ENCODE results near the gene GPR183. TPM values are rescaled to one million over a fixed set of nuclear protein-coding genes. Genes with fewer than 3 reads are reported as not detected.
"Not testable (repeated sequence)": the region's sequence is repeated elsewhere in the genome, so short reads cannot be mapped to it uniquely, and the experiment has no call there.

The GPR183 gene
- polyA plus RNA-seq, 3 donors from 2014 or later, result 63.2 to 154 (median 87.1) TPM

DNA sequence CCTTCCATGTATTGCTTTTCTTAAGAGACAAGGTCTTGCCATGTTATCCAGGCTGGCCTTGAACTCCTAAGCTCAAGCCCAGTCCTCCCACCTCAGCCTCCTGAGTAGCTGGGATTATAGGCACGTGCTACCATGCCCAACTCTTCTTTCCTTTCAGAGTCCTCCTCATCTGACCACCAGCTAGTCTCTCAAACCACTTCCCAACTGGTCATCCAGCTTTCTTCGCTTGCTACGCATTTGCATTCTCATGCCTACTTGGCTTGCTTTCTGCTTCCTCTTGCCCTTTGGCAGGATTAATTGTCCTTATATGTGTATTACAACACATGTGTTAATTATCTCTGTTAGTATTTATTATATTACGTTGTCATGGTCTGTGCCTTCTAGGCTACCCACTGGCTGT, 55.3 kb downstream of the GPR183 start:
- H3K36me3 Mint-ChIP-seq, result peaks cover 31 to 42% (median 36%) of the 10 kb centered on the region in 3 donors
- peaks cover 49 to 78% of the 10 kb centered on the region in 2 donors for H3K4me1 Mint-ChIP-seq
- H3K4me3 Mint-ChIP-seq, result peak overlapping the region in 1 of 5 donors; percentile 12
- no peaks in the 10 kb centered on the region for H3K9me3 Mint-ChIP-seq
- H3K27ac Mint-ChIP-seq, result peak overlapping the region in 5 of 6 donors; percentile 15 to 71 (median 44)
- H3K27me3 Mint-ChIP-seq (ENCODE audit: low read depth in 3 of 3), result peaks cover 0 to 2% (median 2%) of the 10 kb centered on the region in 3 donors
- DNase-seq, result no peak

DNA sequence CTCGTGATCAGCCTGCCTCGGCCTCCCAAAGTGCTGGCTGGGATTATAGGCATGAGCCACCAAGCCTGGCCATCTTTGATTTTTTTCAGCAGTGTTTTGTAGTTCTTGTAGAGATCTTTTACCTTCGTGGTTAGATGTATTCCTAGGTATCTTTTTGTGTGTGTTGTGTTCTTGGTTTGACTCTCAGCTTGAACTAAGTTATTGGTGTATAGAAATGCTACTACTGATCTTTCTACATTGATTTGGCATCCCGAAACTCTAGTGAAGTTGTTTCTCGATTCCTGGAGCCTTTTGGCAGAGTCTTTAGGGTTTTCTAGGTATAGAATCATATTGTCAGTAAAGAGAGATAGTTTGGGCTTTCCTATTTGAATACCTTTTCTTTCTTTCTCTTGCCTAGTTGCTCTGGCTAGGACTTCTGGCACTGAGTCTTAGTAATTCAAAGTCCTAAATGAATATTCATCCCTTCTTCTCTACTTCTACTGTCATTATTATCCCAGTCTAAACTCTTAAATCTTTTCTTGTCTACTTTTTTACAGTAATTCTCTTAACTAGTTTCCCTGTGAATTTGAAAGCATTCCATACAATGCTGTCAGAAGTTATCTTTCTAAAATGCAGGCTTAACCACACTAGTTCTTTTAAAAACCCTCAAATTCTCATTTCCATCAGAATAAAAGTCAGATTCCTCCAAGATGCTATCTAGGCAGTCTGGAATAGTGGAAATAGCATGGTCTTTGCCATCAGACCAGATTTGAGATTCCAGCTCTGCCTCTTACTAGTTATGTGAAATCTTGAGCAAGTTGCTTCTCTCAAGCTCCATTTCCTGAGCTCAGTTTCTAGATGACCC, 56.0 kb downstream of the GPR183 start:
- Mint-ChIP-seq H3K4me1 (peaks cover 43 to 70% of the 10 kb centered on the region in 2 donors), H3K27me3 (ENCODE audit: low read depth in 3 of 3) (peaks cover 0 to 2% (median 2%) of the 10 kb centered on the region in 3 donors), H3K27ac (peak overlapping the region; percentile 23 to 71 (median 54)), H3K36me3 (peaks cover 31 to 42% (median 36%) of the 10 kb centered on the region in 3 donors), H3K4me3 (no peak overlapping the region), H3K9me3 (no peaks in the 10 kb centered on the region)
- no peak for DNase-seq

DNA sequence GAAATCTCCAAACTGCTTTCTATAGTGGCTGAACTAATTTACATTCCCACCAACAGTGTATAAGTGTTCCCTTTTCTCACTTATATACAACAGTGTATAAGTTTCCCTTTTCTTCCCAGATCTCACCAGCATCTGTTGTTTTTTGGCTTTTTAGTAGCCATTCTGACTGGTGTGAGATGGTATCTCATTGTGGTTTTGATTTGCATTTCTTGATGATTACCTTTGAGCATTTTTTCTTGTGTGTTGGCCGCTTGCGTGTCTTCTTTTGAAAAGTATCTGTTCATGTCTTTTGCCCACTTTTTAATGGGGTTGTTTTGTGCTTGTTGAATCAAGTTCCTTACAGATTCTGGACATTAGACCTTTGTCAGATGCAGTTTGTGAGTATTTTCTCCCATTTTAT, 57.6 kb downstream of the GPR183 start:
- H3K9me3 Mint-ChIP-seq; DNase-seq; H3K27me3 Mint-ChIP-seq (ENCODE audit: low read depth in 3 of 3): not testable (repeated sequence)
- H3K4me3 Mint-ChIP-seq, result peak overlapping the region in 3 of 5 donors; percentile 20 to 25 (median 21)
- peaks cover 28 to 54% of the 10 kb centered on the region in 2 donors for H3K4me1 Mint-ChIP-seq
- H3K27ac Mint-ChIP-seq, result peak overlapping the region in 5 of 6 donors; percentile 7 to 70 (median 66)
- peaks cover 21 to 33% (median 27%) of the 10 kb centered on the region in 3 donors for H3K36me3 Mint-ChIP-seq

DNA sequence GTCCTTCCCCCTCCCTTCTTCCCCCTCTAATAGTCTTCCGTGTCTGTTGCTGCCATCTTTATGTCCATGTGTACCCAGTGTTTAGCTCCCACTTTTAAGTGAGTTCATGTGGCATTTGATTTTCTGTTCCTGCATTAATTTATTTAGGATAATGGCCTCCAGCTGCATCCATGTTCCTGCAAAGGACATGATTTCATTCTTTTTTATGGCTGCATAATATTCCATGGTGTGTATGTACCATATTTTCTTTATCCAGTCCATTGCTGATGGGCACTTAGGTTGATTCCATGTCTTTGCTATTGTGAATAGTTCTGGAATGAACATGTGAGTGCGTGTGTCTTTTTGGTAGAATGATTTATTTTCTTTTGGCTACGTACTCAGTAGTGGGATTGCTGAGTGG, 58.0 kb downstream of the GPR183 start:
- Mint-ChIP-seq H3K27ac (peak overlapping the region in 1 of 6 donors; percentile 70), H3K4me1 (peaks cover 27 to 50% of the 10 kb centered on the region in 2 donors), H3K36me3 (peaks cover 19 to 32% (median 26%) of the 10 kb centered on the region in 3 donors)
- DNase-seq; H3K4me3 Mint-ChIP-seq; H3K27me3 Mint-ChIP-seq (ENCODE audit: low read depth in 3 of 3); H3K9me3 Mint-ChIP-seq: not testable (repeated sequence)

DNA sequence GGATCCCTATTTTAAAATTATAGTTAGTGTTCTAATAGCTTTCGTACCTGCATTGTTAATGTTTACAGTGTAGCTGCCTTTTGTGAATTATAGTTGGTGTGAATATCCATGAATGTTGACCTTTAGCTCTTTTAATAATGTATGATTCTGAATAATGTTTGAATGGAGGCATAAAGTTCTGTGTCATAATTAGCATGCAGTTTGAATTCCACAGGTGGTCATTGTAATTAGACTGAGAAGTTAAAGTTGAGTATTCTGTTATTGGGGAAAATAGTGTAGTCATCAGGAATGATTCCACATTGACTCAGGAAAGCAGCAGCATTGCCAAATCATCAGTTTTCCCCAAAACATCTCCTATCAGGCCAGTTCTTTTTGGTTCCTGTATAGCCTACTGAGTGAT, 61.1 kb downstream of the GPR183 start:
- Mint-ChIP-seq H3K4me1 (peaks cover 16 to 35% of the 10 kb centered on the region in 2 donors), H3K4me3 (no peak overlapping the region), H3K27me3 (ENCODE audit: low read depth in 3 of 3) (peaks cover 0 to 2% (median 0%) of the 10 kb centered on the region in 3 donors), H3K36me3 (peaks cover 19 to 25% (median 25%) of the 10 kb centered on the region in 3 donors), H3K27ac (peak overlapping the region in 1 of 6 donors; percentile 48), H3K9me3 (no peaks in the 10 kb centered on the region)
- DNase-seq, result no peak

Other genes with a start within 250 kb of the GPR183 start
- 100 to 1,000 TPM; 114 to 130 (median 115) TPM for gene UBAC2, start 106.5 kb downstream of the GPR183 start, polyA plus RNA-seq
- 10 to 100 TPM; 10.1 to 30.0 (median 21.1) TPM for gene GPR18, start 49.0 kb downstream of the GPR183 start, polyA plus RNA-seq
- 100 to 1,000 TPM in 1 of 3 donors, 10 to 100 TPM in 2; 57.5 to 109 (median 83.0) TPM for gene TM9SF2, start 194.1 kb upstream of the GPR183 start, polyA plus RNA-seq